Omental fat pad (tissue), 4 donors: ENCODE results near the gene TOP2B. TPM values are rescaled to one million over a fixed set of nuclear protein-coding genes. Genes with fewer than 3 reads are reported as not detected.

ENCODE experiments used
- ATAC-seq: fragments of 150-250 bp; one replicate; pipeline ENCODE4 v1.9.1; 2016; ENCODE audit warnings: mild to moderate bottlenecking, moderate library complexity; ENCODE audit not compliant: low FRiP score
- DNase-seq: peaks from one replicate; pipeline ENCODE4 v3.0.0-alpha.2; 2019; ENCODE audit warnings: low spot score
- CTCF ChIP-seq, 3 donors: fragments of 450-650 bp; IDR thresholded peaks; one replicate each; pipeline ENCODE4 v1.5.1; 2016 to 2017; ENCODE audit warnings: antibody characterized with exemption in 3 of 3, mild to moderate bottlenecking in 3 of 3, moderate library complexity in 2 of 3
- total RNA-seq, 4 donors: library from RNA; depleted of rRNA; stranded (reverse); fragments of >200 nt; gene quantifications; one replicate each; pipeline ENCODE4 v1.1.0, GENCODE V29; 2016

The TOP2B gene
- total RNA-seq, 4 donors from 2014 or later = 63.0 to 98.0 (median 64.3) TPM

GRCh38 chr3:25648925-25649830 lies 15.5 kb downstream of the TOP2B start:
- ATAC-seq (no peak), DNase-seq (no peak)
- no peak for TF ChIP-seq CTCF (IDR thresholded peaks at IDR 0.05)

GRCh38 chr3:25648107-25648535 lies 16.6 kb downstream of the TOP2B start:
- TF ChIP-seq CTCF (IDR thresholded peaks at IDR 0.05) = peak in 1 of 3 donors; percentile 50
- DNase-seq (peak; percentile 78), ATAC-seq (peak; percentile 66)

- DNase-seq = no peak
- no peak for TF ChIP-seq CTCF (IDR thresholded peaks at IDR 0.05)
- no peak for ATAC-seq
Observed at GRCh38 chr3:25635038-25635437, 29.7 kb downstream of the TOP2B start.

- DNase-seq = no peak
- no peak for ATAC-seq
- TF ChIP-seq CTCF (IDR thresholded peaks at IDR 0.05) = no peak
Observed at GRCh38 chr3:25633919-25634318, 30.8 kb downstream of the TOP2B start.

- no peak for TF ChIP-seq CTCF (IDR thresholded peaks at IDR 0.05)
- ATAC-seq (no peak), DNase-seq (no peak)
Observed at GRCh38 chr3:25631989-25632388, 32.7 kb downstream of the TOP2B start.

- TF ChIP-seq CTCF (IDR thresholded peaks at IDR 0.05) = no peak
- ATAC-seq = no peak
Observed at GRCh38 chr3:25621087-25621486, 43.6 kb downstream of the TOP2B start.

GRCh38 chr3:25620493-25620892 lies 44.2 kb downstream of the TOP2B start:
- no peak for ATAC-seq
- no peak for DNase-seq
- TF ChIP-seq CTCF (IDR thresholded peaks at IDR 0.05) = no peak

More at GRCh38 chr3:25621087-25621486, 43.6 kb downstream of the TOP2B start:
- no peak for DNase-seq
